Effector memory CD4-positive, alpha-beta T cell (primary cell): Measurements from ENCODE around the gene IQCE.
"Not testable (repeated sequence)": the region's sequence is repeated elsewhere in the genome, so short reads cannot be mapped to it uniquely, and the experiment has no call there.

Experiments
- DNase-seq, 3 donors: peaks; one replicate each; pipeline ENCODE4 v3.0.0-alpha.2; 2020
- H3K27ac ChIP-seq: 2 replicates; pipeline ENCODE4 v1.7.0; 2013; ENCODE audit warnings: mild to moderate bottlenecking, low read length, moderate library complexity; ENCODE audit not compliant: insufficient read depth, poor library complexity, severe bottlenecking
- H3K27me3 ChIP-seq: replicated peaks from 2 replicates; pipeline ENCODE4 v1.7.0; 2013; ENCODE audit warnings: mild to moderate bottlenecking, low read length; ENCODE audit not compliant: insufficient read depth, control insufficient read depth, poor library complexity, severe bottlenecking
- H3K36me3 ChIP-seq: 2 replicates; pipeline ENCODE4 v1.7.0; 2013; ENCODE audit warnings: mild to moderate bottlenecking, low read length, moderate library complexity; ENCODE audit not compliant: control insufficient read depth, insufficient read depth
- H3K4me1 ChIP-seq: 2 replicates; pipeline ENCODE4 v1.7.0; 2013; ENCODE audit warnings: low read length, mild to moderate bottlenecking; ENCODE audit not compliant: control insufficient read depth, insufficient read depth, poor library complexity, severe bottlenecking
- H3K4me3 ChIP-seq: 2 replicates; pipeline ENCODE4 v1.7.0; 2013; ENCODE audit warnings: low read length, low read depth, mild to moderate bottlenecking; ENCODE audit not compliant: insufficient read depth, poor library complexity, severe bottlenecking
- H3K9me3 ChIP-seq: 2 replicates; pipeline ENCODE4 v1.7.0; 2013; ENCODE audit warnings: mild to moderate bottlenecking, low read length, moderate library complexity; ENCODE audit not compliant: control insufficient read depth

Gene IQCE

GRCh38 chr7:2580636-2581035 lies 21.9 kb downstream of the IQCE start:
- Histone ChIP-seq H3K36me3 (no peaks in the 10 kb centered on the region), H3K4me3 (no peak overlapping the region), H3K27me3 (no peaks in the 10 kb centered on the region), H3K27ac (no peak overlapping the region), H3K9me3 (no peaks in the 10 kb centered on the region), H3K4me1 (no peaks in the 10 kb centered on the region)
- DNase-seq, result no peak

- no peak overlapping the region for H3K27ac ChIP-seq
- H3K36me3 ChIP-seq, result no peaks in the 10 kb centered on the region
- H3K27me3 ChIP-seq, result no peaks in the 10 kb centered on the region
- H3K4me1 ChIP-seq, result no peaks in the 10 kb centered on the region
- no peak for DNase-seq
- H3K9me3 ChIP-seq, result no peaks in the 10 kb centered on the region
- no peak overlapping the region for H3K4me3 ChIP-seq
These were observed 23.4 kb downstream of the IQCE start for GRCh38 chr7:2582006-2582735.

DNA sequence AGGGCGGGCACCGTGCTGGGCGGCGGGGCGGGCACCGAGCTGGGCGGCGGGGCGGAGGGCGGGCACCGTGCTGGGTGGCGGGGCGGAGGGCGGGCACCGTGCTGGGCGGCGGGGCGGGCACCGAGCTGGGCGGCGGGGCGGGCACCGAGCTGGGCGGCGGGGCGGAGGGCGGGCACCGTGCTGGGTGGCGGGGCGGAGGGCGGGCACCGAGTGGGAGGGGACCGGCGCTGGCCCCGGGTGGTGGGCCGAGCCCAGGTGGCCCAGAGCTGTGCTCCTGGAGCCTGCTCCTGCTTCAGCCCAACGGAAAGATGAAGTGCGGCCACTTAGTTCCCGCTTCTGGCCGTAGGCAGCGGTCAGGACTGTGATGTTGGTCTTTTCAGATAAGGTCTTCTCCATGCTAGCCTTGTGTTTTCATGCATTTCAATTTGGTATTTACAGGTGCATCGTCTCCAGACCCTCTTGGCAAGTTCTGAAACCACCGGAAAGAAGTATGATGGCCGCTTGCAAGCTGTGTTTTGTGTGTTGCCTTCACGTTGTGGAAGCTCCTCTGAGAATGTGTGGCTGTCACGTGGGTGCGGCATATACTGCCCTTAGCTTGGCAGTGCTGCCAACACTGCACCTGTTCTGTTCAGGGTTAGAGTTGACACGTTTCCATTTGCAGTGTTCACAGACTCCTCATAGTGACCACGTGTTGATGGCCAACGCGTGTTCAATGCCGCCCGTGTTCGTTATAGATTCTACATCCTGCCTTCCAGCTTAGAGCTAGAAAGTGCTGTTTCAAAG lies 25.2 kb downstream of the IQCE start:
- Histone ChIP-seq H3K27me3 (no peaks in the 10 kb centered on the region), H3K36me3 (no peaks in the 10 kb centered on the region), H3K4me1 (no peaks in the 10 kb centered on the region), H3K4me3 (no peak overlapping the region), H3K9me3 (no peaks in the 10 kb centered on the region), H3K27ac (no peak overlapping the region)
- DNase-seq, result no peak

- H3K27ac ChIP-seq, result no peak overlapping the region
- H3K9me3 ChIP-seq, result no peaks in the 10 kb centered on the region
- H3K4me3 ChIP-seq, result no peak overlapping the region
- no peaks in the 10 kb centered on the region for H3K4me1 ChIP-seq
- no peaks in the 10 kb centered on the region for H3K27me3 ChIP-seq
- DNase-seq, result no peak
- H3K36me3 ChIP-seq, result no peaks in the 10 kb centered on the region
These were observed 26.7 kb downstream of the IQCE start for GRCh38 chr7:2585446-2585845.

DNA sequence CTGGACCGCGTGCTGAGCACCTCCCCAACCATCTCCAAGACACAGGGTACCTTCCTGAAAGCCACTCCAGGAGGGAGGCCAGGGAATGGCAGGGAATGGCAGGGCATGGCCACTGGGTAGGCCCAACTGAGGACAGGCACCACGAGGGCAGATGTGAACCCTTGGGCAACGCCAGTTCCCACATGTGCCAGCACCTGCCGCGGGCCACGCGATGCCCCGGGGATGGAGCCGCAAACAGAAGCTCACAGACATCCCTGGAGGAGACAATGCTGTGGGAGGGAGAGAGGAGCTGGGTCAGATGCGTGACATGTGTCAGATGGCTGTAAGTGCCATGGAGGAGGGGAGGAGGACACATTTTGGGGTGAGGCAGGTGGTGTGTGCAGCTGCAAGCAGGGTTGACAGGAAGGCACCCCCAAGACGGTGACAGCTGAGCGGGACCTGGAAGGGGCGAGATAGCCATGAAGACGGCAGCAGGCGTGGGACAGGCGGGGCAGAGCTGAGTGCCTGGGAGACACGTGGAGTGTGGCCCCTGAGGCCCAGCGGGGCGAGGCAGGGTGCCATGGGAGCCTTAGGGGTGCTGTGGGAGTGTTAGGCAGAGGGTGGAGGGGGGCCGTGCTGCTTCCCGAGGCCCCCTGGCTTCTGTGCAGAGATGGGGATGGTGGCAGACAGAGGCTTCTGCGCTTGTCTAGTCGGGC lies 27.7 kb downstream of the IQCE start:
- Histone ChIP-seq H3K36me3 (peaks cover 5% of the 10 kb centered on the region), H3K4me3 (no peak overlapping the region), H3K27ac (no peak overlapping the region), H3K4me1 (no peaks in the 10 kb centered on the region), H3K27me3 (no peaks in the 10 kb centered on the region), H3K9me3 (no peaks in the 10 kb centered on the region)
- no peak for DNase-seq

GRCh38 chr7:2587134-2587533 lies 28.4 kb downstream of the IQCE start:
- Histone ChIP-seq H3K9me3 (no peaks in the 10 kb centered on the region), H3K4me3 (no peak overlapping the region), H3K27ac (no peak overlapping the region), H3K4me1 (no peaks in the 10 kb centered on the region), H3K36me3 (peaks cover 8% of the 10 kb centered on the region), H3K27me3 (no peaks in the 10 kb centered on the region)
- no peak for DNase-seq

DNA sequence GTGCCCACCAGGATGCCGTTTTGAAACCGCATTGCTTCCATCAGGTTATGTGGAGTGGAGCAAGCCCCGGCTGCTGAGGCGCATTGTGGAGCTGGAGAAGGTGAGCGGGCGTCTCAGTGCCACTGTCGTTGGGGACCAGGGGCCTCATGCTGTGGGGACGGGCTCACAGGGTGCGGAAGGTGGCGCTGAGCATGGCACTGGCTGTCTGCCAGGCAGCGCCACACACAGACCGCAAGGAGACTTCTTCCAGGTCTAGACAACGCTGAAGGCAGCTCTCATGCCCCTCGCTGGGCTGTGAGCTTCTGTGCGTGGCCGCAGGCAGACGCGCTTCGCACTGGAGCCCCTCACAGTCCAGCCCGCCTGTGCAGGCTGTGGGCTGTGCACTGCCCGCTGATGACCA lies 29.0 kb downstream of the IQCE start:
- Histone ChIP-seq H3K27ac (no peak overlapping the region), H3K36me3 (peaks cover 14% of the 10 kb centered on the region), H3K4me1 (no peaks in the 10 kb centered on the region), H3K9me3 (no peaks in the 10 kb centered on the region), H3K27me3 (no peaks in the 10 kb centered on the region), H3K4me3 (no peak overlapping the region)
- no peak for DNase-seq

GRCh38 chr7:2589341-2589740 lies 30.6 kb downstream of the IQCE start:
- H3K27ac ChIP-seq, result no peak overlapping the region
- no peaks in the 10 kb centered on the region for H3K27me3 ChIP-seq
- H3K4me3 ChIP-seq, result no peak overlapping the region
- H3K9me3 ChIP-seq, result no peaks in the 10 kb centered on the region
- H3K36me3 ChIP-seq, result peaks cover 16% of the 10 kb centered on the region
- DNase-seq, result no peak
- no peaks in the 10 kb centered on the region for H3K4me1 ChIP-seq

GRCh38 chr7:2589941-2590340 lies 31.2 kb downstream of the IQCE start:
- H3K36me3 ChIP-seq, result peaks cover 16% of the 10 kb centered on the region
- H3K27ac ChIP-seq, H3K4me3 ChIP-seq, H3K27me3 ChIP-seq, H3K9me3 ChIP-seq, DNase-seq, H3K4me1 ChIP-seq: not testable (repeated sequence)

DNA sequence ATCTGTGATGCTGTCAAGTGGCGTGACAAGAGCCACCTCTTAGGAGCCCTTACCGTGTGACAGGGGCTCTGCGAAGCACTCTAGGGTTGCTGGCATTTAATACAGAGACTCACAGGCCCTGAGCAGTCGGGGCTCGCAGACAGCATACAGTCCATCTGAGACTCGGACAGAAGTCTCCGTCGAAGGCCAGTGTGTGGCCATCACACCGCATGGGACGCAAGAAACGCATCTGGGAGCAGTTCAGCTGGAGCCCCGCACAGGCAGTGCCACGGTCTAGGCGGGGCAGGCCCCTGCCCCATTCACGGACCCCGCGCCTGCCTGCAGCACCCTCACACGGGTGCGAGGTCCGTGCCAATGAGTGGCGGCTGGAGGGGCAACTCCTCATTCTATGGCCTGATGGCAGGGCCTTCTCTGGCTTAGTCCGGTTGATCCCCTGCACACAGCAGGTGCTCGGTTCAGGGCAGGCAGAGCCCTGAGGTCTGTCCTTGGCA lies 33.6 kb downstream of the IQCE start:
- H3K4me1 ChIP-seq, result no peaks in the 10 kb centered on the region
- H3K36me3 ChIP-seq, result peaks cover 16% of the 10 kb centered on the region
- H3K27me3 ChIP-seq, result no peaks in the 10 kb centered on the region
- DNase-seq, result no peak
- no peak overlapping the region for H3K27ac ChIP-seq
- H3K9me3 ChIP-seq, result no peaks in the 10 kb centered on the region
- H3K4me3 ChIP-seq, result no peak overlapping the region
